ENCODE results near the gene AQP2.

AQP2 gene

GRCh38 chr12:49950273-49951251 lies at the start of gene AQP2:
TSS of gene AQP2 (plus strand) at chr12:49950737. CDS start at chr12:49950831, 94 bp downstream.
- no peak for DNase-seq

- no peak for DNase-seq
Measured at GRCh38 chr12:49901026-49901425, 49.5 kb upstream of the AQP2 start.

GRCh38 chr12:49901986-49902385 lies 48.6 kb upstream of the AQP2 start:
- DNase-seq: no peak

GRCh38 chr12:49902399-49903350 lies 47.9 kb upstream of the AQP2 start:
- no peak for DNase-seq

GRCh38 chr12:49903351-49903699 lies 47.2 kb upstream of the AQP2 start:
- DNase-seq: no peak

GRCh38 chr12:49903700-49904423 lies 46.7 kb upstream of the AQP2 start, which contains the start of gene FAIM2:
TSS of gene FAIM2 (minus strand) at chr12:49903900. CDS start at chr12:49903792, 108 bp downstream.
- DNase-seq: no peak

- no peak for DNase-seq
Measured at GRCh38 chr12:49904601-49905000, 45.9 kb upstream of the AQP2 start.

- DNase-seq: no peak
Measured at GRCh38 chr12:49905718-49906314, 44.7 kb upstream of the AQP2 start.

GRCh38 chr12:49907352-49907751 lies 43.2 kb upstream of the AQP2 start:
- DNase-seq: no peak

GRCh38 chr12:49909356-49909755 lies 41.2 kb upstream of the AQP2 start:
- no peak for DNase-seq

GRCh38 chr12:49909826-49910225 lies 40.7 kb upstream of the AQP2 start:
- DNase-seq: no peak

GRCh38 chr12:49910331-49911212 lies 40.0 kb upstream of the AQP2 start:
- no peak for DNase-seq

GRCh38 chr12:49911213-49911605 lies 39.3 kb upstream of the AQP2 start:
- no peak for DNase-seq

GRCh38 chr12:49912345-49913255 lies 37.9 kb upstream of the AQP2 start:
- no peak for DNase-seq

- DNase-seq: no peak
Measured at GRCh38 chr12:49916129-49916919, 34.2 kb upstream of the AQP2 start.

GRCh38 chr12:49917166-49917787 lies 33.3 kb upstream of the AQP2 start:
- DNase-seq: no peak

GRCh38 chr12:49917788-49918173 lies 32.8 kb upstream of the AQP2 start:
- DNase-seq: no peak

GRCh38 chr12:49920241-49920914 lies 30.2 kb upstream of the AQP2 start:
- DNase-seq: no peak

All from GDM1 (cell line).